ENCODE measurements around the gene TMEM125.

- TF ChIP-seq CTCF (IDR thresholded peaks at IDR 0.05) (no peak), ZFX (IDR thresholded peaks at IDR 0.05; ENCODE audit: borderline replicate concordance) (no peak)
Measured at GRCh38 chr1:43267818-43268425, 1.9 kb upstream of the TMEM125 start.
